ENCODE measurements around the gene HMGN1.
"Not testable (repeated sequence)": the region's sequence is repeated elsewhere in the genome, so short reads cannot be mapped to it uniquely, and the experiment has no call there.

HMGN1 gene

GRCh38 chr21:39375446-39375845, 26.6 kb upstream of the HMGN1 start:
- H3K4me2 ChIP-seq (ENCODE audit: low read length) = no peak overlapping the region
- H3K9me2 ChIP-seq (ENCODE audit: low read depth, low read length) = no peaks in the 10 kb centered on the region
- no peak overlapping the region for H3K9ac ChIP-seq (ENCODE audit: low read length)
- H3K79me2 ChIP-seq (ENCODE audit: insufficient read depth, low read length) = no peaks in the 10 kb centered on the region
- no peak overlapping the region for H3K27ac ChIP-seq (ENCODE audit: low read depth, low read length, poor library complexity, severe bottlenecking)
- H3K27me3 ChIP-seq (ENCODE audit: insufficient read depth, low read length) = no peaks in the 10 kb centered on the region
- no peak for TF ChIP-seq CTCF (IDR thresholded peaks at IDR 0.05; ENCODE audit: low read length)
- TF ChIP-seq EZH2 (IDR thresholded peaks at IDR 0.05; ENCODE audit: borderline replicate concordance, low read length) = no peak
- H3F3A ChIP-seq (ENCODE audit: insufficient read depth, low read length) = no peaks in the 10 kb centered on the region
- H4K20me1 ChIP-seq (ENCODE audit: insufficient read depth, low read length) = no peaks in the 10 kb centered on the region
- no peak overlapping the region for H3K4me3 ChIP-seq (ENCODE audit: low read depth, low read length, poor library complexity, severe bottlenecking)
- H3K4me1 ChIP-seq (ENCODE audit: insufficient read depth, low read length, severe bottlenecking) = peaks cover 17% of the 10 kb centered on the region
- H3K9me3 ChIP-seq (ENCODE audit: low read length) = no peaks in the 10 kb centered on the region
- H3K36me3 ChIP-seq (ENCODE audit: insufficient read depth, low read length) = no peaks in the 10 kb centered on the region
- no peak overlapping the region for H2AFZ ChIP-seq (ENCODE audit: low read length)

- TF ChIP-seq CTCF (IDR thresholded peaks at IDR 0.05; ENCODE audit: low read length) (no peak), EZH2 (IDR thresholded peaks at IDR 0.05; ENCODE audit: borderline replicate concordance, low read length) (no peak)
- Histone ChIP-seq H4K20me1 (ENCODE audit: insufficient read depth, low read length) (no peaks in the 10 kb centered on the region), H3K27me3 (ENCODE audit: insufficient read depth, low read length) (no peaks in the 10 kb centered on the region), H3K9me3 (ENCODE audit: low read length) (no peaks in the 10 kb centered on the region), H3K79me2 (ENCODE audit: insufficient read depth, low read length) (no peaks in the 10 kb centered on the region), H3K9ac (ENCODE audit: low read length) (no peak overlapping the region), H3K4me3 (ENCODE audit: low read depth, low read length, poor library complexity, severe bottlenecking) (no peak overlapping the region), H3K4me1 (ENCODE audit: insufficient read depth, low read length, severe bottlenecking) (peaks cover 13% of the 10 kb centered on the region), H3K36me3 (ENCODE audit: insufficient read depth, low read length) (no peaks in the 10 kb centered on the region), H3F3A (ENCODE audit: insufficient read depth, low read length) (no peaks in the 10 kb centered on the region), H3K4me2 (ENCODE audit: low read length) (no peak overlapping the region; the same call in 1 of the 2 replicates), H2AFZ (ENCODE audit: low read length) (no peak overlapping the region), H3K9me2 (ENCODE audit: low read depth, low read length) (no peaks in the 10 kb centered on the region), H3K27ac (ENCODE audit: low read depth, low read length, poor library complexity, severe bottlenecking) (no peak overlapping the region)
Measured at GRCh38 chr21:39374046-39374445, 25.2 kb upstream of the HMGN1 start.

- Histone ChIP-seq H3F3A (ENCODE audit: insufficient read depth, low read length) (no peaks in the 10 kb centered on the region), H3K36me3 (ENCODE audit: insufficient read depth, low read length) (no peaks in the 10 kb centered on the region), H3K9me2 (ENCODE audit: low read depth, low read length) (no peaks in the 10 kb centered on the region), H3K4me2 (ENCODE audit: low read length) (no peak overlapping the region; the same call in 1 of the 2 replicates), H3K9ac (ENCODE audit: low read length) (no peak overlapping the region), H3K27ac (ENCODE audit: low read depth, low read length, poor library complexity, severe bottlenecking) (no peak overlapping the region), H3K4me3 (ENCODE audit: low read depth, low read length, poor library complexity, severe bottlenecking) (no peak overlapping the region), H3K4me1 (ENCODE audit: insufficient read depth, low read length, severe bottlenecking) (peaks cover 13% of the 10 kb centered on the region), H3K9me3 (ENCODE audit: low read length) (no peaks in the 10 kb centered on the region), H3K27me3 (ENCODE audit: insufficient read depth, low read length) (no peaks in the 10 kb centered on the region), H4K20me1 (ENCODE audit: insufficient read depth, low read length) (no peaks in the 10 kb centered on the region), H2AFZ (ENCODE audit: low read length) (no peak overlapping the region), H3K79me2 (ENCODE audit: insufficient read depth, low read length) (no peaks in the 10 kb centered on the region)
- TF ChIP-seq CTCF (IDR thresholded peaks at IDR 0.05; ENCODE audit: low read length) = peak; percentile 37; the same call in 1 of the 2 replicates
- TF ChIP-seq EZH2 (IDR thresholded peaks at IDR 0.05; ENCODE audit: borderline replicate concordance, low read length) = no peak
Measured at GRCh38 chr21:39373634-39374033, 24.7 kb upstream of the HMGN1 start.

- H4K20me1 ChIP-seq (ENCODE audit: insufficient read depth, low read length); H3K4me3 ChIP-seq (ENCODE audit: low read depth, low read length, poor library complexity, severe bottlenecking); H3K4me1 ChIP-seq (ENCODE audit: insufficient read depth, low read length, severe bottlenecking); H3K4me2 ChIP-seq (ENCODE audit: low read length); H3K79me2 ChIP-seq (ENCODE audit: insufficient read depth, low read length); H3K27ac ChIP-seq (ENCODE audit: low read depth, low read length, poor library complexity, severe bottlenecking); H3K27me3 ChIP-seq (ENCODE audit: insufficient read depth, low read length); H2AFZ ChIP-seq (ENCODE audit: low read length); H3K9ac ChIP-seq (ENCODE audit: low read length); H3K9me3 ChIP-seq (ENCODE audit: low read length); H3K36me3 ChIP-seq (ENCODE audit: insufficient read depth, low read length); H3K9me2 ChIP-seq (ENCODE audit: low read depth, low read length); H3F3A ChIP-seq (ENCODE audit: insufficient read depth, low read length): not testable (repeated sequence)
Measured at GRCh38 chr21:39369896-39370288, 21.0 kb upstream of the HMGN1 start.
